Tibial artery (tissue), 4 donors: ENCODE results near the gene ZDHHC24.

Source experiments
- DNase-seq, 2 donors: peaks; one replicate each; pipeline ENCODE4 v3.0.0-alpha.2; 2019
- H3K27ac ChIP-seq, 2 donors: fragments of 200-600 bp; sonication (generic) in 1 of 2; 1 replicate in 1 of 2; 2 replicates in 1 of 2; pipeline ENCODE4 v1.5.1; 2018 to 2019; ENCODE audit warnings: mild to moderate bottlenecking in 1 of 2
- H3K27me3 ChIP-seq, 2 donors: fragments of 200-600 bp; sonication (generic) in 1 of 2; one replicate each; pipeline versions ENCODE4 v1.5.1 to v1.6.0; 2016 to 2019
- H3K36me3 ChIP-seq, 3 donors: fragments of 200-600 bp; sonication (generic) in 2 of 3; one replicate each; pipeline ENCODE4 v1.5.1; 2016 to 2019; ENCODE audit warnings: mild to moderate bottlenecking in 2 of 3
- H3K4me1 ChIP-seq, 4 donors: fragments of 200-600 bp; sonication (generic) in 2 of 4; 1 replicate in 3 of 4; 2 replicates in 1 of 4; pipeline ENCODE4 v1.5.1; 2016 to 2019
- H3K4me3 ChIP-seq, 2 donors: fragments of 200-600 bp; sonication (generic) in 1 of 2; 1 replicate in 1 of 2; 2 replicates in 1 of 2; pipeline ENCODE4 v1.5.1; 2018 to 2019; ENCODE audit warnings: mild to moderate bottlenecking in 2 of 2
- H3K9me3 ChIP-seq, 3 donors: fragments of 200-600 bp; sonication (generic) in 1 of 3; one replicate each; pipeline ENCODE4 v1.5.1; 2016 to 2019
- CTCF ChIP-seq, 2 experiments: fragments of 200-600 bp in 1 of 2; fragments of 450-650 bp in 1 of 2; IDR thresholded peaks; one replicate each; pipeline ENCODE4 v1.5.1; 2017 to 2019; ENCODE audit warnings: antibody characterized with exemption in 2 of 2, mild to moderate bottlenecking in 1 of 2, moderate library complexity in 1 of 2
- intact Hi-C: fragments of 100-400 bp; cut with DNase I; formaldehyde crosslinking; loops from one replicate; pipeline ENCODE4 v1.15.0; 2023; ENCODE audit warnings: low total_unique reads

ZDHHC24 gene

DNA sequence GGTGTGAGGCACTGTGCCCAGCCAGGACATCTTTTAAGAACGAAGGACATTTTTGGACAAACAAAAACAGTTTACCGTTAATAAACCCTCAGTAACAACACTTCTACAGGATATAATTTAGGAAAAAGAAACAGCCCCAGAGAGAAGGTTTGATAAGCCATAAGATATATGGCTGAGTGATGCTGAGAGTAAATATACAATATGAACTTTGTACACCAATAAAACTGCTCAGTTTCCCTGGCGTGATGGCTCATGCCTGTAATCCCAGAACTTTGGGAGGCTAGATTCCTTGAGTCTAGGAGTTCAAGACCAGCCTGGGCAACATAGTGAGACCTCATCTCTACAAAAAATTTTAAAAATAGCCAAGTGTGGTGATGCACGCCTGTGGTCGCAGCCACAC is 47.3 kb downstream of the ZDHHC24 start:
- Histone ChIP-seq H3K27ac (no peak overlapping the region), H3K27me3 (no peaks in the 10 kb centered on the region), H3K36me3 (peaks cover 10 to 89% (median 56%) of the 10 kb centered on the region in 3 donors), H3K9me3 (no peaks in the 10 kb centered on the region), H3K4me1 (no peaks in the 10 kb centered on the region), H3K4me3 (no peak overlapping the region)
- DNase-seq = no peak
- intact Hi-C loops = no loop called here
- TF ChIP-seq CTCF (IDR thresholded peaks at IDR 0.05) = no peak

GRCh38 chr11:66497206-66497605 is 48.6 kb downstream of the ZDHHC24 start:
- peaks cover 19 to 91% (median 62%) of the 10 kb centered on the region in 3 donors for H3K36me3 ChIP-seq
- H3K4me1 ChIP-seq = no peaks in the 10 kb centered on the region
- no peaks in the 10 kb centered on the region for H3K27me3 ChIP-seq
- H3K4me3 ChIP-seq = no peak overlapping the region
- no peak for TF ChIP-seq CTCF (IDR thresholded peaks at IDR 0.05)
- no peak overlapping the region for H3K27ac ChIP-seq
- DNase-seq = no peak
- intact Hi-C loops = no loop called here
- H3K9me3 ChIP-seq = no peaks in the 10 kb centered on the region

- Histone ChIP-seq H3K9me3 (no peaks in the 10 kb centered on the region), H3K27me3 (no peaks in the 10 kb centered on the region), H3K4me1 (no peaks in the 10 kb centered on the region), H3K27ac (no peak overlapping the region), H3K4me3 (no peak overlapping the region), H3K36me3 (peaks cover 19 to 96% (median 75%) of the 10 kb centered on the region in 3 donors)
- intact Hi-C loops = no loop called here
- no peak for TF ChIP-seq CTCF (IDR thresholded peaks at IDR 0.05)
- no peak for DNase-seq
Observed at GRCh38 chr11:66495401-66495854, 50.4 kb downstream of the ZDHHC24 start.

DNA sequence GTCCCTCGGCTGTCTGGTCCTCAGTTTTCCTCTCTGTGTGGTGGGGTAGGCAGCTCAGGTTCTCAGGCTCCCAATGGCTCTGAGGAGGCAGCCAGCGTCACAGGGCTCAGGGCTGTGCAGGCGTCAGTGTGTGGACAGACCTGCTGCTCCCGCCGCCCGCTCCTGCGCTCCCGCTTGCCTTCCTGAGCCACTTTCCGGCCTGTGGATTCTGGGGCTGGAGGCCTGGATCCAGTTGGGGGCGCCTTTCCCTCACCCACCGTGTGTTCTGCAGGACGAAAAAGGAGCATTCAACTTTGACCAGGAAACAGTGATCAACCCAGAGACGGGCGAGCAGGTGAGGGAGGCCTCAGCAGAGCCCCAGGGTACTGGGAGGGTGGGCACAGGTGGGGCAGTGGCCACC is 50.9 kb downstream of the ZDHHC24 start:
- no peak for DNase-seq
- Histone ChIP-seq H3K36me3 (peaks cover 19 to 91% (median 75%) of the 10 kb centered on the region in 3 donors), H3K27ac (no peak overlapping the region), H3K27me3 (no peaks in the 10 kb centered on the region), H3K4me1 (no peaks in the 10 kb centered on the region), H3K4me3 (no peak overlapping the region), H3K9me3 (no peaks in the 10 kb centered on the region)
- TF ChIP-seq CTCF (IDR thresholded peaks at IDR 0.05) = no peak
- intact Hi-C loops = no loop called here

DNA sequence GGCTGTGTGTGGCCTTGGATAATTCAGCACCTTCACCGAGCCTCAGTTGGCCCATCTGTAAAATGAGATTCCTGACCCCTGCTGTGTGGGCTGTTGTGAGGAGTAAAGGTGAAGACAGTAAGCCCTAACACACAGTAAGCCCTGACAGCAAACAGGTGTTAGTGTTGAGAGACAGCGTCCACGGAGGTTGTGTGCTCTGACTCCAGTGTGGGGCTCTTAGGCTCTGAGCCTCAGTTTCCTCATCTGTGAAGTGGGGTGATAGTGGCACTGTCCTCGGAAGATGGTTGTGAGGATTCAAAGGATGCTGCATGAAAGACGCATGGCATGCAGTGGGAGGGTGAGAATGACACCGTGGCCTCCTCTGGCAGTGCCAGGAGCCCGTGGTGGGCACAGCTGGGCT is 51.4 kb downstream of the ZDHHC24 start:
- intact Hi-C loops = no loop called here
- no peaks in the 10 kb centered on the region for H3K27me3 ChIP-seq
- no peak for DNase-seq
- no peak overlapping the region for H3K27ac ChIP-seq
- H3K36me3 ChIP-seq = peaks cover 19 to 90% (median 75%) of the 10 kb centered on the region in 3 donors
- H3K4me1 ChIP-seq = no peaks in the 10 kb centered on the region
- H3K9me3 ChIP-seq = no peaks in the 10 kb centered on the region
- no peak overlapping the region for H3K4me3 ChIP-seq
- TF ChIP-seq CTCF (IDR thresholded peaks at IDR 0.05) = no peak

DNA sequence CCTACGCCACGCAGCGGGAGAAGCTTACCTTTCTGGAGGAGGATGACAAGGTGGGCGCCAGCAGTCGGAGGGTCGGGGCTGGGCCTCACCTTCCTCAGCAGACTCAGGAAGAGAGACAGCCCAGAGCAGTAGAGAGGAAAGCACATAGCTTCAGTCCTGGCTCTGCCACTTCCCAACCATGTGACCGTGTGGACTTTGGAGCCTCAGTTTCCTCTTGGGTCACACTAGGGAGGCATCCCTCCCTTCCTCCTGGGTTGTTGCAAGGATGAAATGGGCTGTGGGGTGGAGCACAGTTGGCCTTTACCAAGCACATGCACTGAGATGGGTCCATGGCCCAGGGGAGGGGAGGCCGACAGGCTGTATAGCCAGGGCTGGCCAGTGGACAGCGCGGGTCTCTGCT is 52.7 kb downstream of the ZDHHC24 start:
- Histone ChIP-seq H3K4me1 (no peaks in the 10 kb centered on the region), H3K27me3 (no peaks in the 10 kb centered on the region), H3K27ac (no peak overlapping the region), H3K9me3 (no peaks in the 10 kb centered on the region), H3K4me3 (no peak overlapping the region), H3K36me3 (peaks cover 19 to 90% (median 70%) of the 10 kb centered on the region in 3 donors)
- intact Hi-C loops = no loop called here
- no peak for TF ChIP-seq CTCF (IDR thresholded peaks at IDR 0.05)
- DNase-seq = no peak
